Mesothelial cell of epicardium (in vitro differentiated cells): ENCODE data around the gene TBC1D3C. TPM values are rescaled to one million over a fixed set of nuclear protein-coding genes. Genes with fewer than 3 reads are reported as not detected.
"Not testable (repeated sequence)": the region's sequence is repeated elsewhere in the genome, so short reads cannot be mapped to it uniquely, and the experiment has no call there.

Experiments used
- DNase-seq, 2 experiments: peaks; one replicate each; pipeline ENCODE4 v3.0.0; 2021; ENCODE audit warnings: low spot score in 2 of 2; ENCODE audit not compliant: unreplicated experiment in 2 of 2
- H3K27ac Mint-ChIP-seq: 2 replicates; pipeline ENCODE4 v1.8.0; 2021; ENCODE audit warnings: mixed read lengths
- H3K27me3 Mint-ChIP-seq: 2 replicates; pipeline ENCODE4 v1.8.0; 2021; ENCODE audit warnings: low read depth, mixed read lengths
- H3K36me3 Mint-ChIP-seq: 2 replicates; pipeline ENCODE4 v1.8.0; 2021; ENCODE audit warnings: mixed read lengths
- H3K4me1 Mint-ChIP-seq: 2 replicates; pipeline ENCODE4 v1.8.0; 2021; ENCODE audit warnings: mixed read lengths
- H3K4me3 Mint-ChIP-seq: 2 replicates; pipeline ENCODE4 v1.8.0; 2021; ENCODE audit warnings: mild to moderate bottlenecking, moderate library complexity, mixed read lengths
- H3K9me3 Mint-ChIP-seq: 2 replicates; pipeline ENCODE4 v1.8.0; 2021; ENCODE audit warnings: mixed read lengths
- total RNA-seq: library from RNA; stranded (reverse); gene quantifications from 3 replicates; pipeline ENCODE4 v1.2.1, GENCODE V29; 2021

TBC1D3C gene
- total RNA-seq = 0.18 TPM in 1 of 3 replicates, not detected in the others

DNA sequence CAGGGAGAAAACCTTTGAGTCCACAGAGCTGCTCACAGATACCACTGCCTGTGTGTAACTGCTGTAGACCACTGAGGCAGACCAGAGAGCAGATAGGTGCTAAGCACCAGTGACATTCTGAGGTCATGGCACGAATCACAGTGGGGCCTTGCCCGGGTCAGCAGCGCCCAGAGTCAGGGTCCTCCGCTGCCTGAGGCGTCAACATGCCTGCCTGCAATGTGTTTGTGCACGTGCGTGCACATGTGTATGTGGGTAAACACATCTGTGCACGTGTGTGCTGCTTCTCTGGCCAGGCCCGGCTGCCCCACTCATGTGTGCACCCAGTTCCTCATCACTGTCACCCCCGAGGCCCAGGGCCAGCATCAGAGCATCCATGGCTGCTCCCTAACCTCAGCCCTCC, at the start of gene TBC1D3C:
Gene TBC1D3C, minus strand, starts transcription at position 101 of the 400 bp plus-strand sequence. CDS start 1,568 bp downstream, outside the sequence.
- not testable (repeated sequence) for DNase-seq, H3K27ac Mint-ChIP-seq, H3K9me3 Mint-ChIP-seq, H3K36me3 Mint-ChIP-seq, H3K4me1 Mint-ChIP-seq, H3K27me3 Mint-ChIP-seq, H3K4me3 Mint-ChIP-seq

DNA sequence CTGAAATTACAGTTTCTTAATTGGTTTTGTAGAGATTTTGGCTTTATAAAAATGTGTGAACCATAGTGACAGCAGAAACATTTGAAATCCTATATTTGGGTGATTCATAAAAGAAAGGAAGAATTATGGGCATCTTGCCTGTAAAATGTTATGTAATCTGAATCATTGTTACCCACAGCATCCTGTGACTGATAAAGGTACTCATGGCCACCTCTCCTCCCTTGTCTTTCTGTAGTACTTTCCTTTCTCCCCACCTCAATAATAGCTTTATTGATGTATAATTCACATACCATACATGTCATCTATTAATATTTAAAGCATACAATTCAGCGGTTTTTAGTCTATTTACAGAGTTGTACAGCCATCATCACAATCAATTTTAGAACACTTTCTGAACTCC, 30.8 kb upstream of the TBC1D3C start:
- not testable (repeated sequence) for H3K27ac Mint-ChIP-seq, H3K9me3 Mint-ChIP-seq, DNase-seq, H3K27me3 Mint-ChIP-seq, H3K4me3 Mint-ChIP-seq, H3K4me1 Mint-ChIP-seq, H3K36me3 Mint-ChIP-seq

DNA sequence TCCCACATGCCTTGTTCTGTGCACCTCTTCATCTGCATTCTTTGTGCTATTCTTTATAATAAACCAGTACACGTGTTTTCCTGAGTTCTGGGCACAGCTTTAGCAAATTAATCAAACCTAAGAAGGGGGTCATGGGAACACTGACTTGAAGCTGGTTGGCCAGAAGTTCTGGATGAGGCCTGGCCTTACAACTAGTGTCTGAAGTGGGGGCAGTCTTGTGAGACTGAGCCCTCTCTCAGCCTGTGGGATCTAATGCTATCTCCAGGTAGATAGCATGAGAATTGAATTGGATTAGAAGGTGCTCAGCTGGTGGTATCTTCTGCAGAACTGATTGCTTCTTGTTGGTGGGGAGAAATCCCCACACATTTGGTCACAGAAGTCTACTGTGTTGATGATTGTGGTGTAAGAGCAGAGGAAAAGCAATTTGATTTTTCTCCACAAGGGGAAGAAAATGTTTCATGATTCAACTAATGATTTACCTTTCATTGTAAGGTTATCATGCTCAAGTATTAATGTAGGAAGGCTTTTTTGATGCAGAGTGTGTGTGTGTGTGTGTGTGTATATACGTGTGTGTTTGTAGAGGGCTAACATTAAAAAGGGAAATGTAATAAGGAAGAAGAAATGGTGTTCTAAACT, 25.7 kb upstream of the TBC1D3C start:
- not testable (repeated sequence) for H3K4me3 Mint-ChIP-seq, H3K27me3 Mint-ChIP-seq, H3K9me3 Mint-ChIP-seq, H3K36me3 Mint-ChIP-seq, H3K27ac Mint-ChIP-seq, H3K4me1 Mint-ChIP-seq, DNase-seq

DNA sequence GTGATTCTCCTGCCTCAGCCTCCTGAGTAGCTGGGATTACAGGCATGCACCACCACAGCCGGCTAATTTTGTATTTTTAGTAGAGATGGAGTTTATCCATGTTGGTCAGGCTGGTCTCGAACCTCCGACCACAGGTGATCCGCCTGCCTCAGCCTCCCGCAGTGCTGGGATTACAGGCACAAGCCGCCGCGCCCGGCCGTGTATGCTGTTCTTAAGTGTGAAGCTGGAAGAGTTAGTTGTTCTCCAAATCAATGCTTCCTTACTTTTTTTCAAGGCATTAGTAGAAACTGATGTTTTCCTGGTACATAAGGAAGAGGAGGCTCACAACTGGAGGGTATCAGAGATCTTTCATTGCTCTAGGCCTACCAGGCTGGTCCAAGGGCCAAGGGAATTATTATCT, 19.7 kb upstream of the TBC1D3C start:
- not testable (repeated sequence) for H3K4me3 Mint-ChIP-seq, H3K27me3 Mint-ChIP-seq, H3K36me3 Mint-ChIP-seq, H3K9me3 Mint-ChIP-seq, H3K27ac Mint-ChIP-seq, H3K4me1 Mint-ChIP-seq
- DNase-seq = peak in 1 of 2 experiments; percentile 1

DNA sequence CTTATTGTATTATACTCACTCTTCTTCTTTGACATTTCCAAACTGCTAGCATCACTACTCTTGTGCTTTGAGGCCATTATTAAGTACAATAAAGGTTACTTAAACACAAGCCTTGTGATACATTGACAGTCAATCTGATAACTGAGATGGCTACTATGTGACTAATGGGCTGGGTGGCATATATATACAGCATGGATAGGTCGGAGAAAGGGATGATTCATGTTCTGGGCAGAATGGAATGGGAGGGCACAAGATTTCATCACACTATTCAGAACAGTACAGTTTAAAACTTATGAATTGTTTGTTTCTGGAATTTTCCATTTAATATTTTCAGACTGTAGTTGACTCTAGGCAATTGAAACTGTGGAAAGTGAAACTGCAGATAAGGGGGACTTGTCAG, 18.9 kb upstream of the TBC1D3C start:
- H3K4me1 Mint-ChIP-seq, H3K27me3 Mint-ChIP-seq, DNase-seq, H3K27ac Mint-ChIP-seq, H3K36me3 Mint-ChIP-seq, H3K4me3 Mint-ChIP-seq, H3K9me3 Mint-ChIP-seq: not testable (repeated sequence)

Other genes starting within 250 kb of the TBC1D3C start
- gene TBC1D3K, start 144.2 kb downstream of the TBC1D3C start, total RNA-seq = not detected in 3 replicates
- 55.1 to 59.1 TPM (median 55.9 TPM) in 3 replicates for gene TBC1D3L, start 79.6 kb downstream of the TBC1D3C start, total RNA-seq
- 0.72 to 1.3 TPM (median 1.0 TPM) in 3 replicates for gene TBC1D3D, start 64.7 kb downstream of the TBC1D3C start, total RNA-seq
- gene TBC1D3E, start 59.3 kb upstream of the TBC1D3C start, total RNA-seq = not detected in 3 replicates
- not detected in 3 replicates for gene TBC1D3, start 123.9 kb upstream of the TBC1D3C start, total RNA-seq
- gene MRPL45, start 228.5 kb upstream of the TBC1D3C start, total RNA-seq = 39.9 to 42.9 TPM (median 41.9 TPM) in 3 replicates